Liver (tissue), 9 donors: ENCODE data around the gene SPTLC2. TPM values are rescaled to one million over a fixed set of nuclear protein-coding genes. Genes with fewer than 3 reads are reported as not detected.

ENCODE experiments used
- DNase-seq: peaks from one replicate; pipeline ENCODE4 v3.0.0-alpha.2; 2017; ENCODE audit warnings: low spot score
- H3K27ac ChIP-seq, 2 donors: one replicate each; pipeline ENCODE4 v1.7.0; 2013; ENCODE audit warnings: inconsistent platforms in 2 of 2, low read length in 2 of 2, control low read depth in 1 of 2, low read depth in 1 of 2, mild to moderate bottlenecking in 1 of 2
- H3K27me3 ChIP-seq, 4 donors: one replicate each; pipeline versions ENCODE4 v1.6.1 to v1.7.0; 2013; ENCODE audit warnings: low read length in 3 of 4, inconsistent platforms in 1 of 4, mild to moderate bottlenecking in 1 of 4, moderate library complexity in 1 of 4; ENCODE audit not compliant: control insufficient read depth in 4 of 4, insufficient read depth in 4 of 4
- H3K36me3 ChIP-seq, 4 donors: one replicate each; pipeline versions ENCODE4 v1.6.1 to v1.7.0; 2013; ENCODE audit warnings: low read length in 3 of 4, mild to moderate bottlenecking in 3 of 4, low read depth in 1 of 4, moderate library complexity in 1 of 4; ENCODE audit not compliant: control insufficient read depth in 4 of 4, insufficient read depth in 3 of 4
- H3K4me1 ChIP-seq, 4 donors: one replicate each; pipeline versions ENCODE4 v1.6.1 to v1.7.0; 2013; ENCODE audit warnings: low read length in 3 of 4, mild to moderate bottlenecking in 3 of 4, moderate library complexity in 1 of 4; ENCODE audit not compliant: control insufficient read depth in 4 of 4, insufficient read depth in 4 of 4
- H3K4me3 ChIP-seq, 3 donors: one replicate each; pipeline versions ENCODE4 v1.6.1 to v1.7.0; 2013; ENCODE audit warnings: low read length in 3 of 3, control low read depth in 1 of 3, low read depth in 1 of 3, mild to moderate bottlenecking in 1 of 3
- H3K9ac ChIP-seq, 2 donors: one replicate each; pipeline ENCODE4 v1.7.0; 2013; ENCODE audit warnings: low read length in 2 of 2, mild to moderate bottlenecking in 2 of 2, moderate library complexity in 2 of 2, control low read depth in 1 of 2, low read depth in 1 of 2
- H3K9me3 ChIP-seq, 4 donors: one replicate each; pipeline versions ENCODE4 v1.6.1 to v1.7.0; 2013; ENCODE audit warnings: low read length in 3 of 4; ENCODE audit not compliant: control insufficient read depth in 4 of 4
- ATF3 ChIP-seq: IDR thresholded peaks from 2 replicates; pipeline ENCODE4 v1.6.1; 2016; ENCODE audit warnings: antibody characterized with exemption
- CTCF ChIP-seq: fragments of 150-350 bp; IDR thresholded peaks from 2 replicates; pipeline ENCODE4 v1.5.1; 2017; ENCODE audit warnings: improper control_type of control experiment, low read depth, low read length; ENCODE audit not compliant: missing input control
- EGR1 ChIP-seq, 2 donors: IDR thresholded peaks; 2 replicates each; pipeline ENCODE4 v1.6.1; 2016 to 2018; ENCODE audit warnings: antibody characterized with exemption in 2 of 2, low read depth in 2 of 2
- FOXA1 ChIP-seq: IDR thresholded peaks from 2 replicates; pipeline ENCODE4 v1.6.1; 2016; ENCODE audit warnings: antibody characterized with exemption
- FOXA2 ChIP-seq: IDR thresholded peaks from 2 replicates; pipeline ENCODE4 v1.6.1; 2016; ENCODE audit warnings: antibody characterized with exemption
- GABPA ChIP-seq, 2 donors: IDR thresholded peaks in 1 of 2; conservative IDR thresholded peaks in 1 of 2; 2 replicates each; pipeline ENCODE4 v1.6.1; 2016; ENCODE audit warnings: antibody characterized with exemption in 2 of 2, mild to moderate bottlenecking in 1 of 2, moderate library complexity in 1 of 2
- HNF4A ChIP-seq, 2 donors: conservative IDR thresholded peaks; 2 replicates each; pipeline ENCODE4 v1.6.1; 2016; ENCODE audit warnings: antibody characterized with exemption in 2 of 2, mild to moderate bottlenecking in 2 of 2
- HNF4G ChIP-seq: IDR thresholded peaks from 2 replicates; pipeline ENCODE4 v1.6.1; 2016; ENCODE audit warnings: antibody characterized with exemption
- JUND ChIP-seq, 2 donors: IDR thresholded peaks; 2 replicates each; pipeline ENCODE4 v1.6.1; 2016; ENCODE audit warnings: antibody characterized with exemption in 2 of 2
- MAX ChIP-seq: IDR thresholded peaks from 2 replicates; pipeline ENCODE4 v1.6.1; 2016; ENCODE audit warnings: antibody characterized with exemption
- NR2F2 ChIP-seq: IDR thresholded peaks from 2 replicates; pipeline ENCODE4 v1.6.1; 2016; ENCODE audit warnings: antibody characterized with exemption
- RAD21 ChIP-seq, 2 donors: IDR thresholded peaks; 2 replicates each; pipeline ENCODE4 v1.6.1; 2016; ENCODE audit warnings: antibody characterized with exemption in 2 of 2, mild to moderate bottlenecking in 2 of 2
- REST ChIP-seq: IDR thresholded peaks from 2 replicates; pipeline ENCODE4 v1.6.1; 2016; ENCODE audit warnings: antibody characterized with exemption, mild to moderate bottlenecking
- TAF1 ChIP-seq: conservative IDR thresholded peaks from 2 replicates; pipeline ENCODE4 v1.6.1; 2016; ENCODE audit warnings: antibody characterized with exemption, mild to moderate bottlenecking
- YY1 ChIP-seq: IDR thresholded peaks from 2 replicates; pipeline ENCODE4 v1.6.1; 2016; ENCODE audit warnings: antibody characterized with exemption, mild to moderate bottlenecking
- ZBTB33 ChIP-seq: IDR thresholded peaks from 2 replicates; pipeline ENCODE4 v1.6.1; 2016; ENCODE audit warnings: antibody characterized with exemption
- WGBS: extraction: QIAGEN DNeasy Blood & Tissue Kit; methylation state at CpG from one replicate; pipeline ENCODE4 v1.1.7; 2013; 5-methylcytosine and 5-hydroxymethylcytosine counted together
- polyA plus RNA-seq, 2 donors: library from polyadenylated mRNA; stranded (reverse) in 1 of 2; unstranded in 1 of 2; fragments of 200-250 nt in 1 of 2; fragments of >200 nt in 1 of 2; fragmentation: Nextera tagmentation in 1 of 2; extraction: Ambion mirVana in 1 of 2; gene quantifications; one replicate each; pipeline versions ENCODE4 v1.2.1 to v1.2.3, GENCODE V29; 2013 to 2015
- total RNA-seq, 2 donors: library from RNA; depleted of rRNA; stranded (reverse); fragments of >200 nt; gene quantifications; one replicate each; pipeline ENCODE4 v1.2.3, GENCODE V29; 2014
- donor health status: healthy.
- donor health status: healthy.
- donor health status: healthy.
- donor health status: healthy.
- donor health status: healthy.

Gene SPTLC2
- total and polyA plus RNA-seq, 4 donors = 3.9 to 19.2 (median 9.9) TPM

- no peak overlapping the region for H3K27ac ChIP-seq
- H3K9me3 ChIP-seq = no peaks in the 10 kb centered on the region
- WGBS = 70% methylated on average over 3 of the region's 3 CpGs
- peaks cover 0 to 7% (median 2%) of the 10 kb centered on the region in 4 donors for H3K36me3 ChIP-seq
- peaks cover 0 to 12% (median 2%) of the 10 kb centered on the region in 4 donors for H3K4me1 ChIP-seq
- DNase-seq = no peak
- H3K4me3 ChIP-seq = no peak overlapping the region
- H3K27me3 ChIP-seq = no peaks in the 10 kb centered on the region
- H3K9ac ChIP-seq = no peak overlapping the region
- no peak for TF ChIP-seq TAF1
- no peak for TF ChIP-seq HNF4A (conservative IDR thresholded peaks at IDR 0.05)
- no peak for TF ChIP-seq GABPA (IDR thresholded peaks at IDR 0.05 in 1 of 2, conservative IDR thresholded peaks at IDR 0.05 in 1 of 2)
- no peak for TF ChIP-seq FOXA2
- no peak for TF ChIP-seq REST
- TF ChIP-seq ATF3 = no peak
- TF ChIP-seq EGR1 (IDR thresholded peaks at IDR 0.05; ENCODE audit: low read depth in 2 of 2) = no peak
- TF ChIP-seq YY1 = no peak
- no peak for TF ChIP-seq HNF4G
- no peak for TF ChIP-seq CTCF
- no peak for TF ChIP-seq NR2F2
- TF ChIP-seq MAX = no peak
- TF ChIP-seq FOXA1 = no peak
- no peak for TF ChIP-seq ZBTB33
These were observed 16.5 kb downstream of the SPTLC2 start for GRCh38 chr14:77599889-77600288.

- no peaks in the 10 kb centered on the region for H3K27me3 ChIP-seq
- H3K4me1 ChIP-seq = peaks cover 0 to 10% (median 2%) of the 10 kb centered on the region in 4 donors
- no peak overlapping the region for H3K27ac ChIP-seq
- DNase-seq = no peak
- 73% methylated on average over 4 of the region's 4 CpGs for WGBS
- H3K9ac ChIP-seq = no peak overlapping the region
- H3K36me3 ChIP-seq = peaks cover 0 to 7% (median 2%) of the 10 kb centered on the region in 4 donors
- no peaks in the 10 kb centered on the region for H3K9me3 ChIP-seq
- H3K4me3 ChIP-seq = no peak overlapping the region
- TF ChIP-seq RAD21 (IDR thresholded peaks at IDR 0.05) (no peak), ZBTB33 (no peak), JUND (IDR thresholded peaks at IDR 0.05) (no peak), GABPA (IDR thresholded peaks at IDR 0.05 in 1 of 2, conservative IDR thresholded peaks at IDR 0.05 in 1 of 2) (no peak), MAX (no peak), REST (no peak), EGR1 (IDR thresholded peaks at IDR 0.05; ENCODE audit: low read depth in 2 of 2) (no peak), ATF3 (no peak), HNF4G (no peak)
These were observed 17.9 kb downstream of the SPTLC2 start for GRCh38 chr14:77598366-77599070.
